Inflammatory macrophage treated with lipopolysaccharide for 1 hour (primary cell): ENCODE data around the gene GNB1L.
"Not testable (repeated sequence)": the region's sequence is repeated elsewhere in the genome, so short reads cannot be mapped to it uniquely, and the experiment has no call there.

ENCODE experiments used
- DNase-seq, 2 donors: peaks; one replicate each; pipeline ENCODE4 v3.0.0-alpha.2; 2020 to 2022

The GNB1L gene

GRCh38 chr22:19842393-19843106 lies 12.1 kb downstream of the GNB1L start:
- no peak for DNase-seq

GRCh38 chr22:19841641-19842392 lies 12.9 kb downstream of the GNB1L start:
- no peak for DNase-seq

- no peak for DNase-seq
These were observed 13.6 kb downstream of the GNB1L start for GRCh38 chr22:19840955-19841640.

DNA sequence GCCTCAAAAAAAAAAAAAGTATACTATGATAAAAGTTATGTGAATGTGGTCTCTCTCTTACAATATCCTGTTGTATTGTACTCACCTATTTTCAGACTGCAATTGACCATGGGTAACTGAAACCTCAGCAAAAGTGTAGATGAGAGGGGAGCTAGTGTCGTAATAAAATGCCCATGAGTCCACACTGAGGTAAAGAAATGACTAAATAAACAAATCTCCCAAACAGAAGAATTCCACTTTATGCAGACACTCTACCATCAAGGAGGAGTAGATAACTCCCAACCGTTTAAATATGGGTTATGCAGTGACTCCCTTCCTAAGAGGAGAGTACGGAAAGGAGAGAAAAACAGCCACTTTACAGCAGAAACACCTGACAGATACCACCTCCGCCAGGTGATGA lies 14.6 kb downstream of the GNB1L start:
- DNase-seq = no peak

DNA sequence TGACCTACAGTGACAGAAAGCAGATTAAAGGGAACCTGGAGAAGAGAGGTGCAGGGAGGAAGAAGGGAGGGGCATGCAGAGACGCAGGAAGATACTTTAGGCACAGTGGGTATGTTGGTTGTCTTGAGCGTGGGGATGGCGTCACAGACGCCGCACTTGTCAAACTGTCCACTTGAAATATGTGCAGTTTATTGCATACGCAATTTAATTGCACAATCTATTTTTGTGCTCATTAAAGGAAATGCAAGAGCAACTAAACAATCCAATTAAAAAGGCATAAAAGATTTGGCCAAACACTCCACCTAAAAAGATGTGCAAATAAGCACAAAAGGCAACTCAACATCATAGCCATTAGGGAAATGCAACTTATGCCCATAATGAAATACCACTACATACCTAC lies 16.8 kb downstream of the GNB1L start:
- no peak for DNase-seq

DNA sequence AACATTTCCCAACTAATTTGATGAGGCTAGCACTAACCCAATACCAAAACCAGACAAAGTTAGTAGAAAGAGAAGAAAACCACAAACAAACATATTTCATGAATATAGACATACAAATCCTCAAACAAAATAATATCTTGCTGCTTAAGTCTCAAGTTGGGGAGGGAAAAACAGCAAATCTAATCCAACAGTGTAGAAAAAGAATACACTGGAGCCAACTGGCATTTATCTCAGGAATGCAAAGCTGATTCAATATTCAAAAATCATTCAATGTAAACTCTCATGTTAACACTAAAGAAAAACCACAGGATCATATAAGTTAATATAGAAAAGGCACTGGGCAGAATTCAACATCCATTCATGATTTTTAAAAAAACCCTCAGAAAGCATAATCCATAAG lies 18.2 kb downstream of the GNB1L start:
- DNase-seq = no peak

- no peak for DNase-seq
These were observed 20.1 kb downstream of the GNB1L start for GRCh38 chr22:19834599-19834998.

DNA sequence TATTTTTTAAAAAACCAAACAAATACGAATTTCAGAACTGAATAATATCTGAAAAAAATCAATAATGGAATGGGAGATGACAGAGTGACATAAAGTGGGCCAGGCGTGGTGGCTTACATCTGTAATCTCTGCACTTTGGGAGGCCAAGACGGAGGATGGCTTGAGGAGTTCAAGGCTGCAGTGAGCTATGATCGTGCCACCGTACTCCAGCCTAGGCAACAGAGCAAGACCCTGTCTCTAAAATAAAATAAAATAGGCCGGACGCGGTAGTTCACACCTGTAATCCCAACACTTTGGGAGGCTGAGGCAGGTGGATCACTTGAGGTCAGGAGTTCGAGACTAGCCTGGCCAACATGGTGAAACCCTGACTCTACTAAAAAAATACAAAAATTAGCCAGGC lies 21.3 kb downstream of the GNB1L start:
- not testable (repeated sequence) for DNase-seq

GRCh38 chr22:19832476-19833108 lies 22.1 kb downstream of the GNB1L start:
- peak in 1 of 2 donors; percentile 27 for DNase-seq

- DNase-seq = not testable (repeated sequence)
These were observed 22.7 kb downstream of the GNB1L start for GRCh38 chr22:19831979-19832378.

GRCh38 chr22:19831016-19831415 lies 23.7 kb downstream of the GNB1L start:
- no peak for DNase-seq

DNA sequence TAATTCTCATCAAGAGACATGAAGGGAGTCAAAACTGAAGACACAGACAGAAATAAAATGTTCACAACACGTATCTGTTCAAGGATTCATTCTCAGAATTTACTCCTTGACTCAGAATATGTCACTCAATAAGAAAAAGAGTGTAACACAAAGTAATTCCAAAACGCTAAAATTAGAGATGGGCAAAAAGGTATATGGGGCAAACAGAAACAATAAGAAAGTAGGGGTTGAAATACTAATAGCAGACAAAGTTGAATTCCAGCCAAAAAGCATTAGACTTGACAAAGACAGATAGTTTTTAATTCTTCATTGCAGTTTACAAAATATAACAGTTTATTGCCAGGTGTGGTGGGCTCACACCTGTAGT lies 26.7 kb downstream of the GNB1L start:
- no peak for DNase-seq

GRCh38 chr22:19827341-19828034 lies 27.2 kb downstream of the GNB1L start:
- DNase-seq = no peak

GRCh38 chr22:19826619-19826950 lies 28.1 kb downstream of the GNB1L start:
- DNase-seq = no peak

GRCh38 chr22:19825904-19826618 lies 28.6 kb downstream of the GNB1L start:
- DNase-seq = no peak

DNA sequence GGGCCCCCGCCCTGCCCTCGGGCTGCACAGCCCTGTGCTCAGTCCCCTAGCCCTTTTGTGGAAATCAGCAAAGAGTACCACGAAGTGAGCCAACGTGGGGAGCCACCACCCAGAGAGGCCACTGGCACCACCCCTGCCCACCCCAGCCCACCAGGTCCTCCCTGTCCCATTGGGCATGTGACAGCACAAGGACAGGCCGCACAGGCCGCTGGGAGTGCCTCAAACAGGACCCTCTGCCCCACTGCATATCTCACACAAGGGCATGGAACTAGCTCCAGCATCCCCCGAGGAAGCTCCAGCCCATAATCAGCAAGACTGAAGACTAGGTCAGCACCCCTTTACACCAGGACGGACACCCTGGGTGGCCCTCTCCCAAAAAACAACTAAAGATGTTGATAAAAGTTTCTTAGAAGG lies 29.7 kb downstream of the GNB1L start:
- no peak for DNase-seq

GRCh38 chr22:19824212-19824925 lies 30.3 kb downstream of the GNB1L start:
- DNase-seq = no peak

DNA sequence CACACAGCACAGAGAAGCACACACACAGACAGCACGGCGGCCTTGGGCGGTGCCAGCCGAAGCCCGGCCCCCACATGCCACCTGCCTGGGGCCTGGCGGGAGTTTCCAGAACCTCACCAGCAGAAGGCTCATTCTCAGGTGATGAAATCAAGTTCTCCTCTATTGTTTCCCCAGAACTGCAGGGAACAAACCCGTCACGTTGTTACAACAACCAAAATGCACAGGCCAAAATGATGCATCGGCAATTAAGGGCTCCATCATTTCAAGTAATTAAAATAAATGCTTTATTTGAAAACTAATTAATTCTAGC lies 30.8 kb downstream of the GNB1L start:
- DNase-seq = peak in 1 of 2 donors; percentile 9

GRCh38 chr22:19823191-19823901 lies 31.3 kb downstream of the GNB1L start:
- DNase-seq = no peak

DNA sequence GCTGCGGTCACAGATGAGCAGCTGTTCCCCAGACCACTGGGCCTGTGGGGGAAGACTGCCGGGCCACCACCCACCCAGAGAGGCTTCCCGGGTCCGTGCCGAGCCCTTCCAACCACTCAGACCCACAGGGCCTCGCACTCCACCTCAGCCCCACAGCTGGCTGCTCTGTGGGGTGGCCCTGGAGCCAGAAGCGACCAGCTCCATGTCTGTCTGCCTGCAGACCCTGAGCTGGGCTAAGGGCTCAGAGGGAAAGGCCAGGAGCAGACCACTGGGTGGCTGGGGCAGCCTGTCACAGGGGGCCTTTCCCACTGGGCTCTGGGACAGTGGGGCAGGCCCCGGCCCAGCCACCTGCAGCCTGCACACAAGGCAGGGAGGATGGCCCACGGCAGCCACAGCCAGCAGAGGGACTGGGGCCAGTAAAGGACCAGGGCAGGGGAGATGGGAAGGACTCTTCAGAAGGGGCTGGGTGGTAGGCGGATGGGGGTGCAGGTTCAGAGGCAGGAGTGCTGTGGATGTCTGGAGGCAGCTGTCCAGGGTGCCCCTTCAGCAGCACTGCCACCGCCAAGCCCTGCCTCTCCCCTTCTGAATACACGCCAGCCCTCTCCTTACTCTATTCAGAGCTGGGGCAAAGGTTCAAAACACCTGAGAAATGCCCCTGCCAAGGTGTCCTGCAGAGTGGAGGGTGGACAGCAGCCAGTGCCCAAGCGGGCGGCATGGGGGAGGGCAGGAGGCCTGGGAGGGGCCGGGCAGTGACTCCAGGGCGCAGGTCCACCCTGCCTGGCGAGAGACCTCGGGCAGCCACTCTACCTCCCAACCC lies 32.2 kb downstream of the GNB1L start:
- DNase-seq = no peak
